Fibroblast of villous mesenchyme (primary cell): ENCODE results near the gene HGS. TPM values are rescaled to one million over a fixed set of nuclear protein-coding genes. Genes with fewer than 3 reads are reported as not detected.

Experiments used
- DNase-seq: peaks from one replicate; pipeline ENCODE4 v3.0.0-alpha.2; 2010; ENCODE audit warnings: low read depth
- H3K4me3 ChIP-seq: 2 replicates; pipeline ENCODE4 v1.5.1; 2011; ENCODE audit warnings: low read depth, mild to moderate bottlenecking, low read length
- CTCF ChIP-seq: IDR thresholded peaks from 2 replicates; pipeline ENCODE4 v1.5.1; 2012; ENCODE audit warnings: low read depth, mild to moderate bottlenecking, low read length; ENCODE audit not compliant: insufficient read depth
- total RNA-seq: library from RNA; depleted of rRNA; stranded (reverse); fragments of >200 nt; gene quantifications from 2 replicates; pipeline ENCODE4 v1.2.3, GENCODE V29; 2012

Gene HGS
- total RNA-seq, 1 donor, result 75.1 TPM

- DNase-seq, result no peak
- no peak overlapping the region for H3K4me3 ChIP-seq
- no peak for TF ChIP-seq CTCF
Measured at GRCh38 chr17:81722184-81723120, 38.6 kb downstream of the HGS start.

GRCh38 chr17:81723651-81724209 lies 39.9 kb downstream of the HGS start:
- no peak overlapping the region for H3K4me3 ChIP-seq
- TF ChIP-seq CTCF, result no peak
- no peak for DNase-seq

- no peak for TF ChIP-seq CTCF
- H3K4me3 ChIP-seq, result no peak overlapping the region
- no peak for DNase-seq
Measured at GRCh38 chr17:81725439-81725838, 41.6 kb downstream of the HGS start.

GRCh38 chr17:81726004-81726403 lies 42.2 kb downstream of the HGS start:
- DNase-seq, result no peak
- H3K4me3 ChIP-seq, result no peak overlapping the region
- no peak for TF ChIP-seq CTCF

GRCh38 chr17:81727324-81728031 lies 43.7 kb downstream of the HGS start:
- DNase-seq, result no peak
- no peak for TF ChIP-seq CTCF

GRCh38 chr17:81733507-81734404 lies 49.9 kb downstream of the HGS start:
- TF ChIP-seq CTCF, result peak; percentile 90

More at GRCh38 chr17:81727324-81728031, 43.7 kb downstream of the HGS start:
- no peak overlapping the region for H3K4me3 ChIP-seq

More at GRCh38 chr17:81733507-81734404, 49.9 kb downstream of the HGS start:
- no peak overlapping the region for H3K4me3 ChIP-seq
- peak; percentile 65 for DNase-seq
